Measurements from ENCODE around the gene FES.

Gene FES

DNA sequence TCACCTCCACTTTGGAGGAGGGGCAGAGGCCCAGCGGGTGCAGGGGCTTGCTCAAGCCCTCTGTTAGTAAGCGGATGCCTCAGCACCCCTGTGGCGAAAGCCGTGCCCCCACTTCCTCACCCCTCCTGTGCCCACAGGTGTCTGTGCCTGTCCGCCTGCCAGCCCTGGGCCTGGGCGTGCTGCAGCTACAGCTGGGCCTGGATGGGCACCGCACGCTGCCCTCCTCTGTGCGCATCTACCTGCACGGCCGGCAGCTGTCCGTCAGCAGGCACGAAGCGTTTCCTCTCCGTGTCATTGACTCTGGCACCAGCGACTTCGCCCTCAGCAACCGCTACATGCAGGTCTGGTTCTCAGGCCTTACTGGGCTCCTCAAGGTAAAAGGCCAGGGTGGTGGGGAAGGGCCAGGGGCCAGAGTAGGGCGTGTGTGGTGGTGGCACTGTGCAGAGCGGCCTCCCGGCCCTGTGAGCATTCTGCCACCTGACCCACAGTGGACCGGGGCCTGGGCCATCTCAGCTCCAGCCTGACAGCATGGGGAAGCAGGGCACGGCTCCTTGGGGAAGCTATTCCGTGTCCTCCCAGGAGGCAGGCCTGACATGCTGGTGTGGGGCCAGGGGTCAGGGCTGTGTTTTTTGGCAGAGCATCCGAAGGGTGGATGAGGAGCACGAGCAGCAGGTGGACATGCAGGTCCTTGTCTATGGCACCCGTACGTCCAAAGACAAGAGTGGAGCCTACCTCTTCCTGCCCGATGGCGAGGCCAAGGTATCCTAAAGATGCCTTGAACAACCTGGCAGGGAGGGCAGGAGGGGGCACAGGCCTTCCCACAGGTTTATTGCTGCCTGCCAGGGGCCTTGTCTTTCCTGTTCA lies 27.8 kb downstream of the FES start:
- Mint-ChIP-seq H3K4me3 (no peak overlapping the region), H3K9me3 (no peaks in the 10 kb centered on the region), H3K27ac (no peak overlapping the region), H3K36me3 (ENCODE audit: low read depth) (peaks cover 32% of the 10 kb centered on the region), H3K27me3 (ENCODE audit: low read depth, poor library complexity) (no peaks in the 10 kb centered on the region), H3K4me1 (peaks cover 16% of the 10 kb centered on the region)
- DNase-seq = no peak
- TF ChIP-seq, protein P1, sequence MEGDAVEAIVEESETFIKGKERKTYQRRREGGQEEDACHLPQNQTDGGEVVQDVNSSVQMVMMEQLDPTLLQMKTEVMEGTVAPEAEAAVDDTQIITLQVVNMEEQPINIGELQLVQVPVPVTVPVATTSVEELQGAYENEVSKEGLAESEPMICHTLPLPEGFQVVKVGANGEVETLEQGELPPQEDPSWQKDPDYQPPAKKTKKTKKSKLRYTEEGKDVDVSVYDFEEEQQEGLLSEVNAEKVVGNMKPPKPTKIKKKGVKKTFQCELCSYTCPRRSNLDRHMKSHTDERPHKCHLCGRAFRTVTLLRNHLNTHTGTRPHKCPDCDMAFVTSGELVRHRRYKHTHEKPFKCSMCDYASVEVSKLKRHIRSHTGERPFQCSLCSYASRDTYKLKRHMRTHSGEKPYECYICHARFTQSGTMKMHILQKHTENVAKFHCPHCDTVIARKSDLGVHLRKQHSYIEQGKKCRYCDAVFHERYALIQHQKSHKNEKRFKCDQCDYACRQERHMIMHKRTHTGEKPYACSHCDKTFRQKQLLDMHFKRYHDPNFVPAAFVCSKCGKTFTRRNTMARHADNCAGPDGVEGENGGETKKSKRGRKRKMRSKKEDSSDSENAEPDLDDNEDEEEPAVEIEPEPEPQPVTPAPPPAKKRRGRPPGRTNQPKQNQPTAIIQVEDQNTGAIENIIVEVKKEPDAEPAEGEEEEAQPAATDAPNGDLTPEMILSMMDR (IDR thresholded peaks at IDR 0.05) = no peak

DNA sequence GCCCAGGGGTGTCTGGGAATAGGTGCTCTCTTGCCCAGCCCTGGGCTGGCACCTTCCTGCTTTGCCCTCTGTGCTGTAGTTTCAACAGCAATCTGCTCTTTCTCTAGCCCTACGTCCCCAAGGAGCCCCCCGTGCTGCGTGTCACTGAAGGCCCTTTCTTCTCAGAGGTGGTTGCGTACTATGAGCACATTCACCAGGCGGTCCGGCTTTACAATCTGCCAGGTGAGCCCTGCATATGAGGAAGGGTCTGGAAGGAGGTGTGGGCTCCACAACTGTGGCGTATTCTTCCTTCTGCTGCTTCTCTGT lies 28.4 kb downstream of the FES start:
- no peak for DNase-seq
- peaks cover 28% of the 10 kb centered on the region for H3K36me3 Mint-ChIP-seq (ENCODE audit: low read depth)
- no peaks in the 10 kb centered on the region for H3K27me3 Mint-ChIP-seq (ENCODE audit: low read depth, poor library complexity)
- peaks cover 16% of the 10 kb centered on the region for H3K4me1 Mint-ChIP-seq
- H3K27ac Mint-ChIP-seq = no peak overlapping the region
- no peaks in the 10 kb centered on the region for H3K9me3 Mint-ChIP-seq
- TF ChIP-seq, protein P1 (IDR thresholded peaks at IDR 0.05) = no peak
- no peak overlapping the region for H3K4me3 Mint-ChIP-seq

DNA sequence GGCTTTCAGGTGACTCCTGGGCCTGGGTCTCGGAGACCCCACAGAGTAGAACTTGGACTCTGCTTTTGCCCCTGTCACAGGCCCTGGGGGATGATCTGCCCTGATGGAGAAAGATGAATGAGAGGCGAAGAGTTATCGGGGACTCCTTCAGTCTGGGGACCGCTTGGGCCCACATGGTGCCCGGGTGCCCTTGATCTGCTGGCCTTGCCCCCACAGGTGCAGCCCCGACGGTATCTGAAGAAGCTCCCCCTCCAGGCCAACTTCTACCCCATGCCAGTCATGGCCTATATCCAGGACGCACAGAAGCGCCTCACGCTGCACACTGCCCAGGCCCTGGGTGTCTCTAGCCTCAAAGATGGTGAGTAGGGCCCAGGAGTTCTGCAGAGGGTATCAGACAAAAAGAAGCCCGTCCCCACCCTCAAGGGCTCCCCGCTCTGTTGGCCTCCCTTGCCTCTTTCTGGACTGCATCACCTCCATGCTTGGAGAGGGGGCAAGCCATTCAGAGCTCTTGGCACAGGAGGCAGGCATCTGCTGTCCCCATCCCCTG lies 29.2 kb downstream of the FES start:
- H3K36me3 Mint-ChIP-seq (ENCODE audit: low read depth) = peaks cover 33% of the 10 kb centered on the region
- no peaks in the 10 kb centered on the region for H3K9me3 Mint-ChIP-seq
- TF ChIP-seq, protein P1 (IDR thresholded peaks at IDR 0.05) = no peak
- no peak overlapping the region for H3K4me3 Mint-ChIP-seq
- peaks cover 16% of the 10 kb centered on the region for H3K4me1 Mint-ChIP-seq
- DNase-seq = no peak
- H3K27me3 Mint-ChIP-seq (ENCODE audit: low read depth, poor library complexity) = no peaks in the 10 kb centered on the region
- no peak overlapping the region for H3K27ac Mint-ChIP-seq

DNA sequence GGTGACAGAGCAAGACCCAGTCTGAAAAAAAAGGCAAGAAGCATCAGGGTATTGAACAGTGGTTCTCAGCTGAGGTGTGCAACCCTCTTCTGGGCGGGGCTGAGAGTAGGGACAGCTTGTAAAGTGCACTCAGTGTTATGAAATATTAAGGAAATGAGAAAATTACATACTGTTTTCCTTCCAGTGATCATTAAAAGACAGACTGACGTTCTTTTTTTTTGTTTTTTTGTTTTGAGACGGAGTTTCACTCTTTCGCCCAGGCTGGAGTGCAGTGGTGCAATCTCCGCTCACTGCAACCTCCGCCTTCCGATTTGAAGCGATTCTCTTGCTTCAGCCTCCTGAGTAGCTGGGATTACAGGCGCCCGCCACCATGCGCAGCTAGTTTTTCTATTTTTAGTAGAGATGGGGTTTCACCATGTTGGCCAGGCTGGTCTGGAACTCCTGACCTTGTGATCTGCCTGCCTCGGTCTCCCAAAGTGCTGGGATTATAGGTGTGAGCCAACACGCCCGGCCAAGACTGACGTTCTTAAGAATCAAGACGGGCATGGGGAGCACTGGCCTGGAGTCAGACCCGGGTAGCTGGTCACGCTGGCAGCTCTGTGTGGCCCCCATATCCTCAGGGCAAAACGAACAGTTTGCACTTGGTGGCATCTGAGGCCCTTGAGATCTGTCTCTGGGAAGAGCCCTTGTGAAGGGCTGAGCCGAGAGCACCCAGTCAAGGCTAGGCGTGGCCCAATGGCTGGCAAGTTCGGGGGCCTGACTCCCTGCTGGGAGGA lies 30.2 kb downstream of the FES start:
- Mint-ChIP-seq H3K9me3 (no peaks in the 10 kb centered on the region), H3K4me1 (peaks cover 16% of the 10 kb centered on the region), H3K27ac (no peak overlapping the region), H3K27me3 (ENCODE audit: low read depth, poor library complexity) (no peaks in the 10 kb centered on the region), H3K36me3 (ENCODE audit: low read depth) (peaks cover 33% of the 10 kb centered on the region), H3K4me3 (no peak overlapping the region)
- TF ChIP-seq, protein P1 (IDR thresholded peaks at IDR 0.05) = no peak
- no peak for DNase-seq

DNA sequence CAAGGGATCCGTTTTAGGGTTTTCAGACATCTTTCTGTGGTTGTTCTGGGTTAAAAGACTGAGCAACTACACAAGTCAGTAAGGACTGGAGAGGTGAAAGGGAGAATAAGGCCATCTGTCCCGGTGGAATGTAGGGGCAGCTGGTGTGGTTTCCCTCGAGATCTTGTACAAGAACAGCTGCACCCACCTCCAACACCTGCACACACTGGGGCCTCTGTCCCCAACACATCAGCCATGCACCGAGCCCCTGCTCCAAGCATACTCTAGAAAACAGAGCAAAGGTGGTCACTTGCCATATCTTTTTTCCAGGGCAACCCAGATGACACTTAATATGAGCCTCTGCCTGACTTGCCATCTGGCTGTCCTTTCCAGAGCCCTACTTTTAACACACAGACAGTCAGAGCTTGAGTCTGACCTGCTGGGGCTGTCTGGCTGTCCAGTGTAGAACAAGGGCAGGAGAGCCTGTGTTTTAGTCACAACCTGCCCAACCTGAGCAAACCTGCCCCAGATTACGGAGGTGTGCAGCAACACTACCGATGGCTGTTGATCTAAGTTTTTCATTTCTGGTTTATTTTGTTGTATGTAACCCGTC lies 31.0 kb downstream of the FES start:
- TF ChIP-seq, protein P1 (IDR thresholded peaks at IDR 0.05) = no peak
- H3K4me3 Mint-ChIP-seq = no peak overlapping the region
- peaks cover 16% of the 10 kb centered on the region for H3K4me1 Mint-ChIP-seq
- H3K27ac Mint-ChIP-seq = peak overlapping the region; percentile 71
- DNase-seq = no peak
- peaks cover 4% of the 10 kb centered on the region for H3K27me3 Mint-ChIP-seq (ENCODE audit: low read depth, poor library complexity)
- no peaks in the 10 kb centered on the region for H3K9me3 Mint-ChIP-seq
- H3K36me3 Mint-ChIP-seq (ENCODE audit: low read depth) = peaks cover 39% of the 10 kb centered on the region
